NCI-H2171 treated with DMSO at 0.1 percent for 48 hours (cell line): ENCODE results near the gene PAPPA2.
A peak's percentile ranks its signal among the peaks of the same experiment; 100 is the strongest.

Experiments
- DNase-seq: peaks from one replicate; lab custom pipeline; 2025; lab: John Stamatoyannopoulos, UW

PAPPA2 gene

DNA sequence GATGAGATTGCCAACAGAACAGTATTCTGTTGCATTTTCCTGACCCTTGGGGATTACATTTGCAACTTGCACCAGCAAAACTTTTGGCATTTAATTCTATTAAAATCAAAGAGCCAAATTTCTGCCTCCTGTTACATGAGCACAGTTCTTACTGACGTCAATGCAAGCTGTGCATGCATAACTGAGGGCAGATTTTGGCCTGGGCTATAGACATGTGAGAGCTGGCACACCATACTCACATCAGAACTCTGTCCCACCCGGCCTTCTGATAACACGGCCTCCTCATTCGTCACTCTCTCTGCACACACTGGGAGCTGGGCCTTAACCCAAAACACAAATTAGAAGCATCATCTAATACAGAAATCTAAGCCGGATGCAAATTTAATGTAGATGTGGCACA, 31.5 kb downstream of the PAPPA2 start:
- DNase-seq: no peak

DNA sequence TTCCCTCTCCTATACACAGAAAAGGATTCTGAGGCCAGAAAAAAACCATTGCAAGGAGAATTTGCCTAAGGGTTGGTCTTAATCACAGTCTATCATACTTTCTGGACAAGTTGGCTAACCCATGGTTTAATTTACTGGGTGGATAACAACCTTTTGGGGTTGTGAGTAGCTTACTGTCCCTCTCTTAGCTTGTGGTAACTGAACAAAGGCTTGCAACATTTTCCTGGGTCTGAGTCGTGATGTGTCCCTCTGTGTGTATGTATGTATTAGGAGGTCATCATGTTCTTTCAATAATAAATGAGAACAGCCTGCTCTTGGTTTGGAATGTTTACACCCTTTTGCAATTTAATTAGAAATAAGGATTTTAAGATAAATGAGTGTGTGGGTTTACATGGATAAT, 36.7 kb downstream of the PAPPA2 start:
- no peak for DNase-seq

DNA sequence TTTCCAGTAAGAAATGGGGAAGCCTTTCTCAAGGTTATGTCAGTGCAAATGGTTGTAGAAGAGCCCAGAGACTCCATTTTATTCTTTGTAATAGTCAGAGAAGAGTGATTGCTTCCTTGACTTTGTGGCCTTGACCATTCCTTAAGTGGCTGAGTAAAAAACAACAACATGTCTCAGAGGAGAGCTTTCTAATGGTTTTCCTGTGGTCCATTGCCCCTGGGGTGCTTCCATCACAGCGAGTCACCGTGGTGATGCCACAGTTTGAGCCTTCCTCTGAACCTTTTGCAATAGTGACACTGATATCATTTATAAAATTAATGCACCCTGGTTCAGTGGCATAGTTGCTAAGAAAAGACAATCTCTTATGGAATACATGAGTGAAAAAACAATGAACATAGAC, 38.6 kb downstream of the PAPPA2 start:
- no peak for DNase-seq

DNA sequence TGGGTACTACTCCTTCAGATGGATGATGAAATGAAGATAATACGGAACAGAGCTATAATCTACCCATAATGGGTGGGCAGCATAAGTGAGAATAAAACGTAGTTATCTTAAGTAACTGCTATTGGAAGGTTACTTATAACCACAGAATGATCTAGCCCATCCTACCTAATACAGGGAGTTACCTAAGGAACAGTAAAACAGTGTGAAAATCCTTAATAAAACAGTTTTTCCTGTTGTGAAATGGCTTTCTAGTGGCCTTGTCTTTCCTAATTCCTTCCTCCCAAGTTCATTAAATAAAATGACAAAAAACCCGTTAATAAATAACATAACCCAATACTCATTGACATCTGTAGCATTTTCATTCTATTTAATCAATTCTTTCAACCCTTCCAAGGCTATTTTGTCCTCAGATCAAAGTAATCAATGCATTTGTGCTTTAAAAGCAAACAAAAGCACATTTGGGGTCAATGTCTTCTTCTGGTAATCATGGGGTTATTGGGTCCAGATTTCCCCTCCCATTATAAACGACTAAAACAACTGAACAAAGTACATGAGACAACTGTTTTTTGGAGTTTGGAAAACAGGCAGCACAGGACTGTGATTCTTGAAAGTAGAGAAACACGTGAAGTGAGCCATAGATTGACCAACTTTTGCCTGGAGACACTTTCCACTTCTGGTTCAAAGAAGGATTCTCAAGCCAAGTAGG, 42.0 kb downstream of the PAPPA2 start:
- DNase-seq: no peak

DNA sequence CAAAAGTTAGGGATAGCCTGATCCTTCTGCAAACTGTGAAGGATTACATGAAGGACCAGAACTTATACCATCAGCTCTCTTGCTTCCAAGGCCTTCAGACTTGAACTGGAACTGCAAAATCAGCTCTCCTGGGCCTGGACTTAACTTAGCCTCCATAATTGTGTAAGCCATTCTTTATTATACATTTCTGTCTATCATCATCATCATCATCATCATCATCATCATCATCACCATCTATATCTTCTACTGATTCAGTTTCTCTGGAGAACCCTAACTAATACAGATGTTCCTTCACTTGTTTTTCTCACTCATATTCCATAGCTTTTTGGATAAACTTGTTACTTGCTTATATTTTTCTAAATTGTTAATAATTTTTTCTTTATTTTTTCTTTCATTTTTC, 50.0 kb downstream of the PAPPA2 start:
- no peak for DNase-seq

DNA sequence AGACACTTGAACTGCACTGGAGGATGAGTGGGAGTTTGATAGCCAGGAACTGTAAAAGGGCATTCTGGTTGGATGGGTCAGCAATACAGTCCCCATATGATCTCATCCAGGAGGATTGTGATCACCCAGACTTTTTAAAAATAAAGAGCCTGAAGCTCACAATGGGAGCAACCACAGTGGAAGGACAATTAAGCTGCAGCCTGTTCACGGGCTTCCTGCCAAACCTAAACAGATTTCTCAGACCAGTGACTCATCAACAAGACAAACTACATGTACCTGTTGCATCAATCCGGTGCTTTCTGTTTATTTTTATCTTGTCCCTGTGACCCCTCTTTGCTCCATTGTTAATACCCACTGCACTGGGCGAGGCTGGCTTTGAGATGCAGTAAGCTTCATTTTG, 52.3 kb downstream of the PAPPA2 start:
- DNase-seq: peak; percentile 2

DNA sequence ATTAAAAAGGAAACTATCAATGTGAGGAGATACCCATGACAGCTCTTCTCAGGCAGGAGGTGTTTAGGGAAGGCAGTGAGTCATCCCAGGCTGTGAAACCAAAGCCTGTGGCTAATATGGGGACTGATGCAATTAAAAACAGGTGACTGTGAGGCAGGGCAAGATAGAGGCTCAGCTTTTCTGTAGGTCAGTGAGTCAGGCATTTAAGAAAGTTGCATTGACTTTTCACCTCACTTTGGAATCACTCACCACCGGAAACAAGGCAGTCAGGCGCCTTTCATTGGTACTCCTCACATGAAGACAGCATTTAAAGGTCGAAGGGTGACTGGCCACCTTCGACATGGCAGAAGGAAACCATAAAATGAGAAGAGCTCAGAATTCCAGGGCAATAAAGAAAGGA, 54.5 kb downstream of the PAPPA2 start:
- no peak for DNase-seq

DNA sequence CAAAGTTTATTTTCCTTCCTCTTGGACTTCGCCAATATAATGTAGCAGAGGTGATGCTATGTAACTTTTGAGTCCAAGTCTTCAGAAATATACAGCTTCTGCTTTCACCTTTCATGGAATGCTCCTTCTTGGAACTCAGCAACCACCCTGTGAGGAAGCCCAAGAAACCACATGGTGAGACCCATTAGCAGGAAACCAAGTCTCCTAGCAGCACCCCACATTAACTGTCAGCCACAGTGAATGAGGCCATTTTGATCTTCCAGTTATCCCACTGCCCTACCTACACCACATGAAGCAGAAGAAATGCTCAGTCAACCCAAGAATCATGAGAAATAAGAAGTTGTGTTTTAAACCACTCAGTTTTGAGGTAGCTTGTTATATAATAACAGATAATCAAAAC, 58.2 kb downstream of the PAPPA2 start:
- no peak for DNase-seq

DNA sequence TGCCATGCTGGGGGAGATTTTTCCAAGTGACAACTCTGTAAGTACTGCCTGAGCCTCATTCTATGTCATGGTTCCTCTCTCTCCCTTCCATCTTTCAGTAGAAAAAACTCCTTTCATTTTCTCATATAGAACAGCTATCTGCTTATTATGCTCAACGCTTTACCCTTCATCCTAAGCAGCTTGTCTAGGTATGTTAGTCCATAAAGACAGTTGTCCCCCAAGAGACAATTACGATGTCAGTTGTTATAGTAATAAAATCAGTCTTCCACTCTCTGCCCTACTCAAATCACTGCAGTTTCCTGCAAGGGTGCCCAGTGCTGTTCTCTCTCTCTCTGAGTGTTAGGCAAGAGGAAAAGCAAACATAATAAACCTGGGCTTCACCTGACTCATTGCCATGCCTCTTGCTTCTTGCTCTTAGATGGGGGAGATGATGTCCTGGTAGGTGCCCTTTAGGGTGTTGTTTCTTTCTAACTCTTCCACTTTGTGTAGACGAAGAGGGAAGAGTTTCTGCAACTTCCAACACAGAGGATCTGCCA, 59.4 kb downstream of the PAPPA2 start:
- DNase-seq: no peak

DNA sequence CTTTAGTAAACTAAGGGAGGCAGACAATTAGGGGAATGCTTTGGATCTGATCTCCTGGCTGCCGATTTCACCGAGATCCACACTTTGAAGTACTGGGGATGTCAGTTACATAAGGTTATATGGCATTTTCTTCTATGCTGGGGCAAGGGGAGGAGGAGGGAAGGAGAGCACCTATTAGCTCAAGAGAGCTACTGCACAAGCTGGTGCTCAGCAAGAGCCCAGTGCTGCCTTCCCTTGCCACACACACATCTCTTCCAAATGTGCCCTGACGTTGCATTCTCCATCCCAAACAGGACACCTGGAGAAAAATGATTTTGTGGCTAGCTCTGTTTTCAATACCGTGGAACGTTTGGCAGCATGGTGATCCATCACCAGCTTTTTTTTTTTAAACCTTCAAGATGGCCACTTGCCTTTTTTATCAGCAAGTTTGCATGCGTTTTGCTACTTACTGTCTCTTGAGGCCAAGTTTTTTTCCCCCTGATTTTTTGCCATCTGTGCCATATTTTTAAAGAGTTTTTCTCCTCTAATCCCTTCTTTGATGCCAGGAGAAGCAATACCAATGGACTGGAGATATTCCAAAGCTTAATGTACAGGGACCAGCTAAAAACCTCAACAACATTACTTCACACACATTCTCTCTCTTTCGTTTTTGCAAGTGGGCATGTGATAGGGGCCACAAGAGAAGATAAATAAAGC, 66.6 kb downstream of the PAPPA2 start:
- DNase-seq: no peak

DNA sequence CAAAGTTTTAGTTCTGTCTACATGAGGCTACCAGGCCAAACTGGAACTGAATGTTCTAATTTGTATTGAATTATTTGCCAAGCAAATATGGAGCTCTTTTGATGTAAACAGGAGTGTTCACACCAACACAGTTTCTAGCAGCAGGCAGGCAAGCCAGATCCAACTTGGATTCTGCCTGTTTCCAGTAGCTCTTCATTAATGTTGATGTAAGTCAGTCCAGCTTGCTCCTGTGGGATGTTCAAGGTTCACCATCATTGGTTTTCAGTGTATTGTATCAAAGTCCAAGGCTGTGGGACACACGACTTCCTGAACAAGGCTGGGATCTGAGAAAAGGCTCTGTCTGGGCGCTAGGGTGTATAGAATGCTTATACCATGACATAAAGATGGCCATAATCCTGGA, 68.1 kb downstream of the PAPPA2 start:
- DNase-seq: no peak

DNA sequence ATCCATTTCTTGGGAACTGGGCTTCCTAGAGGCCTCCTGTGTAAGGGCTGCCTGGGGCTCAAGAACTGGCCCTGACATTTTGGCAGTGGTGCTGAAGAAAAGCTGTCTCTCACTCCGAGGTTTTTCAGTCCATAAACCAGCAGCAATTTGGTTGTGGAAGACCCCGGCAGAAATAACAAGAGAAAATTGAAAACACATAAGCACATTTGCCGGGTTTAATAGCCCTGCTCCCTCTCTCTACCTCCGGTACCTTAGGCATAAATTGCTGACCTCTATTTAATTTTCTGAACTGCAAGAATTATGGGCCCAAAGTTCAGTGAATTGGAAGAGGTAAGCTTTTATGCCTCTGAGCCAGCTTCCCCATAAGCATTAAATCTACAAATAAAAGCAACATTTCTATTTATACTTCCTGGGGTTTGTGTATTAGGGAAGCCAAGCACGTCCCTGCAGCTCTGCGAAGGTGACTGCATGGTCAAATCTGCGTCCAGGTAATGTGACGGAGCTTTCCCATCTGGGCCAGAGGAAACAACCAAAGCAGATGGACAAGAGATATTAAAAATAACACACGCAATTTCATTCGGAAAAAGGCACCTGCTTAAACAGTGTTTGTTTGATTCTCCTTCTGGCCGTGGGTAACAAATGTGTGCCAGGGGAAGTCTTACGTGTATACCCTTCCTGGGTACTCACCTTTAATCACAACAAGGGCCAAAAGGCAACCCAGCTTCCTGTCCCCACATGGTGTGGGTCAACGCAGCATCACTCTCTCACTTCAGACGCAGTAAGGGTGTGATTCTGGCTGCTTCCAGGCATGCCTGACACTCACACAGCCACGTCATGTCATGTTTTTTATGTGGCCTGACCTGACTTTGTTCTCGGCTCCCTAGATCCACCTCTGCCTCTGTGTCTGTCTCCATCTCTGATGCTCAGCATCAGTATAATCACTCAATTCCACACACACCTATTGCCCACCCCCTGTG, 69.2 kb downstream of the PAPPA2 start:
- DNase-seq: no peak

DNA sequence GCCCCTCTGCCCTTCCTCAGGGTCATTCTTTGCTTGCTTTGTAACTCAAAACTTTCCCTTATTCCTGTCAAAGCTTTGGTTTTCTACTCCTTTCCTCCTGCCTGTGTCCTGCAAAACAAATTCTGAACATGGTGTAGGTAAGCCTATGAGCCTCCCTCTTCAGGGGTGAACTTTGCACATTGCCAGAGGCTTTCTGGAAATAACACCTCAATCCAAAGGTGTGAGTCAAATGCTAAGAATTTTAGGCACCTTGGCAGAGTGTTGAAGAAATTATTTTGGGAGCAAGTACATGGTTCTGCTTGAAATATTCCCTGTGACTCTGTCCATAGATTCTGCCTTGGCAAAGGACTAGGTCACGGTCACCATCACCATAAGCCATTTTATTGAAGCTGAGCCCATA, 70.0 kb downstream of the PAPPA2 start:
- DNase-seq: no peak

DNA sequence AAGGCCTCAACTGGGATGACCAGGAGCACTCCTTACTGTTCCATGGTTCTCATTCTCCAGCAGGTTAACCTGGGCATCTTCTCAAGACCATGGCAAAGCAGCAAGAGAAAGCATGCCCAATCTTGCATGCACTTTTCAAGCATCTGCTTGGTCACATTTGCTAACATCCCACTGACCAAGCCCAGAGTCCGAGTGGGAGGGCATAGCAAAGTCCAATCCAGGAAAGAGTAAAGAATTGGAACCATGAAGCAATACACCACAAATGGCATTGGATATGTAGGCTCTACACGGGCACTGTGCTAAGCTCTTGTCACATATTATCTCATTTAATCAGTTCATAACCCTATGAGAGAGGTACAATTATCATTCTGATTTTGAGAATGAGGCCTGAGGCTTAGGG, 73.6 kb downstream of the PAPPA2 start:
- no peak for DNase-seq

DNA sequence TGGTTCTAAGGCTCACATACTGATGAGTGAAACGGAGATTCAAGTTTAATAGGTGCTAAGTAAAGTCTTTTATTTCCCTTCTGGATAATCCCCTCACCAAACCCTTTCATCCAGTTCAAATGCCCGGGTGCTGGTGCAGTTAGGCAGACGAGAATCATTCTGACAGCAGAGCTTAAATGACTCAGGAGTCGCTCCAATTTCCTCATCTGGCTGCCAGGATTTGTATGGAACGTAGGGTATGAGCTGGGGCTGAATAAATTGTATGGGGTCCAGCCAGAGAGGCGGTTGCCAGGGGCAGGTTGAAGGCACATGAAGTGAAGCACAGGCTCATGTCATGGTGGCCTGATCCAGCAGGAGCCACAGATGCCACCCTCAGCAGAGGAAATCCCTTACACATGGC, 76.0 kb downstream of the PAPPA2 start:
- DNase-seq: no peak

DNA sequence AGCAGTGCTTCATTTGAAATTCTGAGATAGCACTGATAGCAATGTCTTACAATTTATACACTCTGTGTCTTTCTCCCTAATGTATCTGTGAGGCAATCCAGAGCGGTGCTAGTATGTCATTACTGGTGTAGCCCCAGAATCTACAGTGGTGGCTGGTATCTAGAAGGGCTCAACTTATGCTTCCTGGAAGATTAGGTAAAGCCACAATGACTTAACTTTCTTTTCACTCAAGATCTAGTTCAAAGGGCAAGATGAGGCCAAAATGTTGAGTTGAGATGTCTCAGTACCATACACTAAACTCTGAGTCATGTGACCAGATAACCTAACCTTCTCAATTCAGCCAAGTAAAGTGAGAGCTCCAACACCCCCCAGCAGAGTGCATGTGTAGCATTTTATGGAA, 77.5 kb downstream of the PAPPA2 start:
- DNase-seq: no peak

DNA sequence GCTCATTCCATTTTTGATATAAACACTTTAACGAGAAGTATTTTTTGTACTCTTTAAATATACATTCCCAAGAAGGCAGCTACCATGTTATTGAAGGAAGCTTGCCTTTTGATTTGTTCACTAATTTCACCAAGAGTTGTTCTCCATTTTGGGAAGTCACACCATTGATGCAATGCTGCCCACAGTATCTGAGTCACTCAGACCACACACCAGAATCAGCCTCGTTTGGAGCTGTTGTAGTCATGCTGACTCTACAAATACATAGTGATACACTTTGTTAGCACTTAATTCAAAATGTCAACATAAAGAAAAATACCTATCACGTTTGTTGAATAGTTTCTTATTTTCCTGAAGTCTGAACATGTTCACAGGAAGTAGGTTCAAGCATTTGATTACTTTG, 78.7 kb downstream of the PAPPA2 start:
- DNase-seq: no peak

DNA sequence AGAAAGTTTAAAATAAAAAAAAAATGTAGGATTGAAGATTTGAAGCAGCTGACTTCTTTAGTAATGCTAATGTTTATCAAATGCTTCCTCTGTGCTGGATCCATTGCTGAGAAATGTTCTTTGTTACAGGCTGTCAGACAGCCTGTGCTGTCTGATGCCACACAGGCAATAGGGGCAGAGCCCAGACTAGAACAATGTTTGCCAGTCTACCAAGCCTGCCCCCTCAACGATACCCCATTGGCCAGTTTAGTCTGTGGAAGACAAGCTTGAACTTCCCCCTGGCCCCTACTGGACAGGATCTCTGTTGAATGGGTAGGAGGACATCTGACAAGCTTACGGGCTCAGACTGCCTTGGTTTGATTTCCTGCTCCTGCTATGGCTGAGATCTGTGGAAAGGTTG, 79.4 kb downstream of the PAPPA2 start:
- no peak for DNase-seq

DNA sequence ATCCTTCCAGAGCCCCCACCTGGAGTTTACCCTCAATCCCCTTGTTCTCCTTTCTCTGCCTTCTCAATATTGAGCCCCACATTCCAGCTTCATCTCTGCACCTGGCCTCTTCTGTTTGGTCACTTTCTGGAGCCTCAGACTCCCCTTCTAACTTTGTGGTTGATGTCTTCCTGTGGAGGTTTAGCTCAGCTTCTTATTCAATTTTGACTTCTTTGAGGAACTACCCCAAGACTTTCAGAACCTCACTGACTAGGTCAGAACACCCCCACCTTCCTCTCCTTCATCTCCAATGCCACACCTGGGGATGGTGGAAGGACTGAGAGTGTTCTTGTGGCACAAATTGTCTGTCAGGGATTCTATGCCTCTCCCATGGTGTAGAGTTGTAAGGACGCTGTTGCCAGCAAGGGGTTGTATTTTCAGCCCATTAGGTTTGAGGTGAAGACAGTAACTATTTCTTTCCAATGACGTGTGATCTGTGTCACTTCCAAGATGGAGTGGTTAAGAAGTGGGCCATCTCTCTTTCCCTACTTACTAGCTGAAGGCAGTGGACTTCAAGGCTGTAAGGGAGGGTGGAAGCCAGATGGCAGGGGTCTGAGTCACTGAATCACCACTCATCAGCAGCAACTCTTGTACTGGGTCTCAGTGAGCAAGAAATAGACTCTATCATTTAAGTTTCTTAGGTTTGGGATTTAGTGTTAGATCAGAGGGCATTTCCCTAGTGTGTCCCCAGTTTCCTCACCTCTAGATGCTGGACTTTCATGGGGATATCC, 80.6 kb downstream of the PAPPA2 start:
- DNase-seq: no peak

DNA sequence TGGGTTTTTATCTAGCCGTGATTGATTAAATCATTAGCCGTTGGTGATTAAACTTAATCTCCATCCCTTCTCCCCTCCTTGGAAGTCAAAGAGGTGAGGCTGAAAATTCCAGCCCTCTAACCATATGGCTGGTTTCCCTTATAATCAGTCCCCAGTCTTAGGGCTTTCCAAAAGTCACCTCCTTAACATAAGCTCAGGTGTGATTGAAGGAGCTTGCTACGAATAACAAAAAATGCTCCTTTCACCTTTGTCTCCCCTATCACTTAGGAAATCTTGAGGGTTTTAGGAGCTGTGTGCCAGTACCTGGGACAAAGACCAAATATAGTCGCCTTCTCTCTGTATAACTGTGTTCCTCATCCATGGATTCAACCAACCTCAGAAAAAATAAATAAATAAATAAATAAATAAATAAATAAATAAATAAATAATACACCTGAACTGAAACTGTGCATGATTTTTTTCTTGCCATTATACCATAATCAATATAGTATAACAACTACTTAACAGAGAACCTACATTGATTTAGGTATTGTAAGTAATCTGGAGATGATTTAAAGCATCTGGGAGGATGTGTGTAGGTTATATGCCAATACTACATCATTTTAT, 82.2 kb downstream of the PAPPA2 start:
- no peak for DNase-seq

DNA sequence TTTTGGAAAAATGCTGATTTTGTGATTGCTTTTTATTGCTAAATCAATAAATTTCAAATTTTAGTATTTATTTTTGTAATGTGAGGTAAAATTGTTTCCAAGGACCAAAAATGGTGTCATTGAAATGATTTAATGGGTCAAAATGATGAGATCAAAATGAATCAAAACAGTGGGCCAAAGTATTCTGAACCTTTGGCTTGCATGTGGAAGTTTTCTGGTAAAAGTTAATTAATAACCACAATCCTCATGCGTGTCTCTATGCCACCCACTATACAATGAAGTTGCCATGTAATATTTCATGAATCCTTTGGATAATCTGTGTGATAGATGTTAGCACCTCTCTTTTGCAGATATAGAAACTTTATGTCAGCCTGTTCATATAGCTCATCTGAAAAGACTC, 83.8 kb downstream of the PAPPA2 start:
- no peak for DNase-seq
